ENCODE data around the gene CCNYL1.

Gene CCNYL1

GRCh38 chr2:207796585-207797350 is 85.3 kb downstream of the CCNYL1 start:
- peak; percentile 62 for DNase-seq

- DNase-seq, result peak; percentile 14
Measured at GRCh38 chr2:207801259-207801658, 89.8 kb downstream of the CCNYL1 start.

- DNase-seq, result no peak
Measured at GRCh38 chr2:207802650-207803049, 91.2 kb downstream of the CCNYL1 start.
